ENCODE data around the gene FPGS.

Gene FPGS

GRCh38 chr9:127767909-127768331 is 34.8 kb upstream of the FPGS start:
- DNase-seq (ENCODE audit: low read depth): no peak
- TF ChIP-seq, protein P1, sequence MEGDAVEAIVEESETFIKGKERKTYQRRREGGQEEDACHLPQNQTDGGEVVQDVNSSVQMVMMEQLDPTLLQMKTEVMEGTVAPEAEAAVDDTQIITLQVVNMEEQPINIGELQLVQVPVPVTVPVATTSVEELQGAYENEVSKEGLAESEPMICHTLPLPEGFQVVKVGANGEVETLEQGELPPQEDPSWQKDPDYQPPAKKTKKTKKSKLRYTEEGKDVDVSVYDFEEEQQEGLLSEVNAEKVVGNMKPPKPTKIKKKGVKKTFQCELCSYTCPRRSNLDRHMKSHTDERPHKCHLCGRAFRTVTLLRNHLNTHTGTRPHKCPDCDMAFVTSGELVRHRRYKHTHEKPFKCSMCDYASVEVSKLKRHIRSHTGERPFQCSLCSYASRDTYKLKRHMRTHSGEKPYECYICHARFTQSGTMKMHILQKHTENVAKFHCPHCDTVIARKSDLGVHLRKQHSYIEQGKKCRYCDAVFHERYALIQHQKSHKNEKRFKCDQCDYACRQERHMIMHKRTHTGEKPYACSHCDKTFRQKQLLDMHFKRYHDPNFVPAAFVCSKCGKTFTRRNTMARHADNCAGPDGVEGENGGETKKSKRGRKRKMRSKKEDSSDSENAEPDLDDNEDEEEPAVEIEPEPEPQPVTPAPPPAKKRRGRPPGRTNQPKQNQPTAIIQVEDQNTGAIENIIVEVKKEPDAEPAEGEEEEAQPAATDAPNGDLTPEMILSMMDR (IDR thresholded peaks at IDR 0.05; ENCODE audit: insufficient read depth, low read depth, low read length, missing control alignments): no peak
- H3K4me3 ChIP-seq (ENCODE audit: low read length): no peak overlapping the region

DNA sequence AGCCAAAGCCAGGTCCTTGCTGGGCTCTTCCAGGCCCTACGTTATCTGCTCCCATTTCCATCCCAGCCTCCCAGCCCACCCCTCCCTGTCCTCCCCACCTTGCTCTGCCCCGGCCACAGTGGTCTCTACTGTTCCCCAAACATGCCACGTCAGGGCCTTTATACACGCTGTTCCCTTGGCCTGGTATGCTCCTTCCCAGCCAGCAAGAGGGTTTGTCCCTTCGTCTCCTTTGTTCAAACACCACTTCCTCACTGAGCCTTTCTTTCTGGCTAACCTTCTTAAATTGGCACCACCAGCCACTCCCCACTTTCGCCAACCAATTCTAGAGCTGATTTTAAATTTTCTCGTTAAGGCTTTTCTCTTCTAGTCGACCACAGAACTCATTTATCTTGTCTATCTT is 34.0 kb upstream of the FPGS start:
- no peak overlapping the region for H3K4me3 ChIP-seq (ENCODE audit: low read length)
- no peak for DNase-seq (ENCODE audit: low read depth)
- TF ChIP-seq, protein P1 (IDR thresholded peaks at IDR 0.05; ENCODE audit: insufficient read depth, low read depth, low read length, missing control alignments): no peak

DNA sequence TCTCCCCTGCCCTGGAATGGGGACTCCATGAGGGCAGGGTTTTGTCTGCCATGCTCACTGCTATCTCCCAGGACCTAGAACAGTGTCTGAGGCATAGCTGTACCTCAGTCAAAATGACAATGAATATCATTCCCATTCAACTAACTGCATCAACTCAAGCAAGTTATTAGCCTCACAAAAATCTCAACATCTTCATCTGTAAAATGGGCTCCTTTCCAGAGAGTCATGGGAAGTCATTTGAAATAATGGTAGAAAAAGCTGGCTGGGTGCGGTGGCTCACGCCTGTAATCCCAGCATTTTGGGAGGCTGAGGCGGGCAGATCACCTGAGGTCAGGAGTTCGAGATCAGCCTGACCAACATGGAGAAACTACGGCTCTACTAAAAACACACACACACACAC is 33.6 kb upstream of the FPGS start:
- no peak for DNase-seq (ENCODE audit: low read depth)
- TF ChIP-seq, protein P1 (IDR thresholded peaks at IDR 0.05; ENCODE audit: insufficient read depth, low read depth, low read length, missing control alignments): no peak
- H3K4me3 ChIP-seq (ENCODE audit: low read length): no peak overlapping the region

- TF ChIP-seq, protein P1 (IDR thresholded peaks at IDR 0.05; ENCODE audit: insufficient read depth, low read depth, low read length, missing control alignments): no peak
- DNase-seq (ENCODE audit: low read depth): no peak
Measured at GRCh38 chr9:127769929-127770582, 32.6 kb upstream of the FPGS start.

GRCh38 chr9:127770583-127770904 is 32.1 kb upstream of the FPGS start:
- H3K4me3 ChIP-seq (ENCODE audit: low read length): no peak overlapping the region
- TF ChIP-seq, protein P1 (IDR thresholded peaks at IDR 0.05; ENCODE audit: insufficient read depth, low read depth, low read length, missing control alignments): no peak
- no peak for DNase-seq (ENCODE audit: low read depth)

More at GRCh38 chr9:127769929-127770582, 32.6 kb upstream of the FPGS start:
- H3K4me3 ChIP-seq (ENCODE audit: low read length): no peak overlapping the region

- DNase-seq (ENCODE audit: low read depth): peak; percentile 99
- H3K4me3 ChIP-seq (ENCODE audit: low read length): peak overlapping the region; percentile 34
- TF ChIP-seq, protein P1 (IDR thresholded peaks at IDR 0.05; ENCODE audit: insufficient read depth, low read depth, low read length, missing control alignments): no peak
Measured at GRCh38 chr9:127770905-127771569, 31.6 kb upstream of the FPGS start.

Data from epithelial cell of esophagus (primary cell).